Stimulated activated CD8-positive, alpha-beta memory T cell treated with anti-CD3 and anti-CD28 coated beads, Interleukin-7, amount 100 ng/mL, for 4 hours (primary cell): Measurements from ENCODE around the gene LRRC4B.
"Not testable (repeated sequence)": the region's sequence is repeated elsewhere in the genome, so short reads cannot be mapped to it uniquely, and the experiment has no call there.

Experiments
- DNase-seq, 2 donors: peaks; one replicate each; pipeline ENCODE4 v3.0.0-alpha.2; 2020; ENCODE audit warnings: low read depth in 2 of 2

The LRRC4B gene

GRCh38 chr19:50485284-50485955, 82.8 kb downstream of the LRRC4B start:
- DNase-seq: no peak

- DNase-seq: no peak
These were observed 85.3 kb downstream of the LRRC4B start for GRCh38 chr19:50482916-50483315.

GRCh38 chr19:50482271-50482855, 85.9 kb downstream of the LRRC4B start:
- no peak for DNase-seq

- no peak for DNase-seq
These were observed 86.7 kb downstream of the LRRC4B start for GRCh38 chr19:50481351-50482149.

GRCh38 chr19:50480281-50481111, 87.7 kb downstream of the LRRC4B start:
- DNase-seq: no peak

GRCh38 chr19:50479761-50480251, 88.4 kb downstream of the LRRC4B start:
- DNase-seq: no peak

GRCh38 chr19:50478901-50479715, 89.1 kb downstream of the LRRC4B start:
- no peak for DNase-seq

- no peak for DNase-seq
These were observed 90.3 kb downstream of the LRRC4B start for GRCh38 chr19:50477751-50478515.

- DNase-seq: no peak
These were observed 91.4 kb downstream of the LRRC4B start for GRCh38 chr19:50476907-50477238.

- DNase-seq: peak; percentile 81 to 87
These were observed 91.9 kb downstream of the LRRC4B start, which contains the start of the genes EMC10 and GARIN5A for GRCh38 chr19:50476224-50476906. EMC10 (plus strand) TSS chr19:50476507; CDS start chr19:50476545, 38 bp downstream. GARIN5A (minus strand) TSS chr19:50476848; CDS start chr19:50476388, 460 bp downstream.

GRCh38 chr19:50475736-50476223, 92.5 kb downstream of the LRRC4B start:
- no peak for DNase-seq

- no peak for DNase-seq
These were observed 93.1 kb downstream of the LRRC4B start for GRCh38 chr19:50475101-50475568.

- not testable (repeated sequence) for DNase-seq
These were observed 94.9 kb downstream of the LRRC4B start for GRCh38 chr19:50473336-50473735.

GRCh38 chr19:50468818-50469217, 99.4 kb downstream of the LRRC4B start:
- no peak for DNase-seq

GRCh38 chr19:50467566-50467965, 100.7 kb downstream of the LRRC4B start:
- no peak for DNase-seq
